Measurements from ENCODE around the gene GRK6. TPM values are rescaled to one million over a fixed set of nuclear protein-coding genes. Genes with fewer than 3 reads are reported as not detected.
A peak's percentile ranks its signal among the peaks of the same experiment; 100 is the strongest.

Gene GRK6
- total RNA-seq, 8 experiments from 2014 or later, result 16.2 to 29.5 (median 21.5) TPM

DNA sequence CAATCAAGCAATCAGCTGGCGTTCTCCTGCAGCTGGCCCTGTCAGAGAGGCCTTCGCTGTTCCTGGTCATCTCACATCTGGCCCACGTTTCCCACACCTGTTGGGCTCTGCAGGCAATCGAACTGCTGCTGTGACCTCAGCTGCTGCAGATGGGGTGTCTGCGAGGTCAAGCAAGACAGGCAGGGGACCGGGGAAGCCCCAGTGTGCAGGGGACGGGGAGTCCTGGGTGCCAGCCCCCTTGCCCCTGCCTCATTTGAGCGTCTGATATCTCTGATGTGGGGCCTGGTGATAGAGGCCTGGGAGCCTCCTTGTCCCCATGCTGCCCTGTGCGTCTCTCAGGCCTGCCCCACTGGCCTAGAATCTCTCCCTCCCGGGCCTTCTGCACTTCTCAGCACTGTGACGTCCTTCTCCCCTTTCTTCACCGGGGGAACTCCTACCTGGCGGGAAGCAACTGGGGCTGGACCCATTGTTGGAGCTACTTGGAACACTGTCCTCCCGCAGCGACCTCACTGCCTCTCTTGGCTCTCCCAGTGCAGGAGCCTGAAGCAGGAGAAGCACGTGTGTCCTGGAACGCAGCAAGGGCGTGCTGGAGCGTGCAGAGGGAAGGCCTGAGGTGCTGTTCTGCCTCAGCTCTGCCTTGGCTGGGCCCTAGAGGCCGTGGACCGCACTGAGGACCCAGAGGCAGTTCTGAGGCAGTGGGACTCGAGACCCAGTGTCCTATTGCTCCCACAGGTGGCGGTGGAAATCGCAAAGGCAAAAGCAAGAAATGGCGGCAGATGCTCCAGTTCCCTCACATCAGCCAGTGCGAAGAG lies 3.9 kb downstream of the GRK6 start:
- no peak for ATAC-seq (replicated peaks in 6 of 8)
- in situ Hi-C loops (cut with MboI; ENCODE audit: low pct_unique_long_range_greater_than_20kb in 2 of 9, low sequenced_read_pairs in 9 of 9, unreplicated experiment in 9 of 9), result no loop called here
- Histone ChIP-seq H3K4me1 (replicated peaks in 1 of 2) (peaks cover 8 to 17% of the 10 kb centered on the region in 2 donors), H3K27ac (no peak overlapping the region), H3K4me3 (no peak overlapping the region)
- WGBS, 10 experiments, result 50 to 100% (median 85%) methylated on average over 1 to 7 of the region's 26 CpGs; no CpG with 5 or more reads in 4 of the 10 experiments

DNA sequence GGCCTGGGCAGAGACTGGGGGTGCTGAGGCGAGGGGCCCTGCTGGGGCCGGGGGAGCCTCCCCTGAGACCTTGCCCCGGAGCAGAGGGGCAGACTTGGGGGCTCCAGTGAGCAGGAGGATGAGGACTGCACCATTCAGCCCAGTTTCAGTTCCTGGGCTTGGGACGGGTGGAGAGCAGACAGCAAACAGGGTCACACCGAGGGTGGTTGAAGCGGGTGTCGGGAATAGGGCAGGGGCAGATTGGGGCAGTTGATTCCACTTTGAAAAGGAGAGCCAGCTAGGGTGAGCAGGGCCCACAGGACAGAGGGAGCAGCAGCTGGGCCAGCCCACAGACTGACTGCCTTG lies 4.5 kb downstream of the GRK6 start:
- no CpG with 5 or more reads among the region's 7 CpGs for WGBS, 10 experiments
- ATAC-seq (replicated peaks in 6 of 8), result no peak
- Histone ChIP-seq H3K27ac (no peak overlapping the region), H3K4me3 (no peak overlapping the region), H3K4me1 (replicated peaks in 1 of 2) (peaks cover 6 to 14% of the 10 kb centered on the region in 2 donors)
- in situ Hi-C loops (cut with MboI; ENCODE audit: low pct_unique_long_range_greater_than_20kb in 2 of 9, low sequenced_read_pairs in 9 of 9, unreplicated experiment in 9 of 9), result no loop called here

DNA sequence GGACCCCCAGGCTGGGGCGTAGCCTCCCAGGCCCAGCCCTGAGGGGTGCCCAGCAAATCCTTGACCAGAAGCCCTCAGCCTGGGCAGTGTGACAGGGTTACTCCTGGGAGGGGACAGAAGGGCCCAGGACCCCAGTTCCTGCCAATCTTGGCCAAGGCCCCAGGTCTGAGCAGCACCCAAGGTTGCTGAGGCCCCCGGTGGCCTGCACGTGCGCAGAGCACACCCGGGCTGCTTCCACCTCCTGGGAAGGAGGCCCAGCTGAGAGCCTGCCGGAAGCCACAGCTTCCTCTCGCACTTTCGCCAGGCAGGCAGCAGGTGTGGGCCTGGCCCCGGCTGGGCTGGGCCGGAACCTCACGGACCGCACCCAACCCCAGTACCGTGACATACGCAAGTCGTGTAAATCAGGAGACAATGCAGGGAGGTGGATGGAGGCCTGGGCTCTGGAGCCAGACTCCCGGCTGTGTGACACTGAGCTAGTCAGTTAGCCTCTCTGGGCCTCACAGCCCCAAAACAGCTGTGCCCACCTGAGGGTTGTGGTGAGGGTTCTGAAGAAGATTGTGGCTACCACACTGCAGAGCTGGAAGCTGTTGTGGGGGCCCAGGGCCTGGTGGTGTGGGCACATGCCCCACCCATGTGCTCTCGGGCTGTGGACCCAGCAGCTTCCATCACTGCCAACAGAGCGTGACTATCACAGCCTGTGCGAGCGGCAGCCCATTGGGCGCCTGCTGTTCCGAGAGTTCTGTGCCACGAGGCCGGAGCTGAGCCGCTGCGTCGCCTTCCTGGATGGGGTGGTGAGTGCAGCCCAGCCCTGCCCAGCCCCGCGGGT lies 5.1 kb downstream of the GRK6 start:
- H3K4me1 ChIP-seq (replicated peaks in 1 of 2), result peaks cover 6 to 14% of the 10 kb centered on the region in 2 donors
- H3K4me3 ChIP-seq, result no peak overlapping the region
- no peak overlapping the region for H3K27ac ChIP-seq
- in situ Hi-C loops (cut with MboI; ENCODE audit: low pct_unique_long_range_greater_than_20kb in 2 of 9, low sequenced_read_pairs in 9 of 9, unreplicated experiment in 9 of 9), result no loop called here
- ATAC-seq (replicated peaks in 6 of 8), result peak in 1 of 8 experiments; percentile 1
- WGBS, 10 experiments, result 94 to 100% methylated on average over 3 to 13 of the region's 29 CpGs; no CpG with 5 or more reads in 8 of the 10 experiments

DNA sequence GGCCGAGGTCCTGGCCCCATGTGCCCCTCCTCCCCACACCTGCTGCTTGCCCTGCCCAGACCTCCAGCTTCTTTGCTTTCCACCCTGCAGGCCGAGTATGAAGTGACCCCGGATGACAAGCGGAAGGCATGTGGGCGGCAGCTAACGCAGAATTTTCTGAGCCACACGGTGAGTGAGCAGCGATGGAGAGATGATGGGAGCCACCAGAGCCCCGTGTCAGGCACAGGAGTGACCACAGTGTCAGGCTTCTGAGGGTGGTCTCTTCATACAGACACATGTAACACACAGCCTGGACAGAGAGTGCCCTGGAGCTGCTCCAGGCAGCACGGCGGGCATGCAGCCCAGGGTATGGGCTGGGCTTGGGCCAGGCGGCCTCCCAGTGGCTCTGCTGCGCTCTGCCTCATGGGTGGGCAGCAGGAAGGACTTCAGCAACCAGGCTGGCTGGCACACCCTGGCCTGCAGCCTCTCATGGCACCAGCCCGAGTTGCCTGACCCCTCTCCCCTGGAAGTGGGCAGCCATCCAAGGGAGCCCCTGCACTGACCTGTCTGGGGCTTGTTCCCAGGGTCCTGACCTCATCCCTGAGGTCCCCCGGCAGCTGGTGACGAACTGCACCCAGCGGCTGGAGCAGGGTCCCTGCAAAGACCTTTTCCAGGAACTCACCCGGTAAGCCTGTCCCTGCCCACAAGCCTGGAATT lies 5.8 kb downstream of the GRK6 start:
- no peak overlapping the region for H3K27ac ChIP-seq
- H3K4me3 ChIP-seq, result no peak overlapping the region
- peaks cover 4 to 14% of the 10 kb centered on the region in 2 donors for H3K4me1 ChIP-seq (replicated peaks in 1 of 2)
- in situ Hi-C loops (cut with MboI; ENCODE audit: low pct_unique_long_range_greater_than_20kb in 2 of 9, low sequenced_read_pairs in 9 of 9, unreplicated experiment in 9 of 9), result no loop called here
- ATAC-seq (replicated peaks in 6 of 8), result no peak
- WGBS, 10 experiments, result 0 to 100% (median 84%) methylated on average over 1 to 4 of the region's 18 CpGs; no CpG with 5 or more reads in 4 of the 10 experiments

DNA sequence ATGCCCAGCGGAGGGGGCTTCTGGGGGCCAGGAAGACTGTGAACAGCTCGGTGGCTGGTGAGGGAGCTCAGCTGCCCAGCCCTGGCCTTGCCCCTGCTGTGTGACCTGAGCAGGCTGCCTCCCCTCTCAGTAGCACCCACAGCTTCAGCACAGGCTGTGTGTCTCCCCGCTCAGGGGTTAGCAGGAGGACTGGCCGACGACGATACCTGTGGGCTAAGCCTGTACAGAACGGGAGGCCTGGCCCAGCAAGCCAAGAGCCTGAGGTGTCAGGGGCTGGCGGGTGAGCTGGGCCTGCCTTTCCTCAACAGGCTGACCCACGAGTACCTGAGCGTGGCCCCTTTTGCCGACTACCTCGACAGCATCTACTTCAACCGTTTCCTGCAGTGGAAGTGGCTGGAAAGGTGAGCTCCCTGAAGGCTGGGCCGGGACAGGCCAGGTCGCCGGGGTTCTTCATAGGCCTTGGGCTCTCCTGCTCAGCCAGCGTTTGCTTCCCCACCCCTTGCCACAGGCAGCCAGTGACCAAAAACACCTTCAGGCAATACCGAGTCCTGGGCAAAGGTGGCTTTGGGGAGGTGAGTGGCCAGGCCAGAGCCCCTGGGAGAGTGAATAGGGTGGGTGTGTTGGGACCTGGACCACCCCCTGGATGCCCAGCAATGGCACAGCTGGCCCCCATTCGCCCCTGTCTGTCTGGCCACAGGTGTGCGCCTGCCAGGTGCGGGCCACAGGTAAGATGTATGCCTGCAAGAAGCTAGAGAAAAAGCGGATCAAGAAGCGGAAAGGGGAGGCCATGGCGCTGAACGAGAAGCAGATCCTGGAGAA lies 6.6 kb downstream of the GRK6 start:
- H3K4me1 ChIP-seq (replicated peaks in 1 of 2), result peaks cover 0 to 14% of the 10 kb centered on the region in 2 donors
- 70 to 100% (median 92%) methylated on average over 1 to 11 of the region's 25 CpGs; no CpG with 5 or more reads in 5 of the 10 experiments for WGBS, 10 experiments
- no peak overlapping the region for H3K4me3 ChIP-seq
- in situ Hi-C loops (cut with MboI; ENCODE audit: low pct_unique_long_range_greater_than_20kb in 2 of 9, low sequenced_read_pairs in 9 of 9, unreplicated experiment in 9 of 9), result no loop called here
- no peak for ATAC-seq (replicated peaks in 6 of 8)
- H3K27ac ChIP-seq, result no peak overlapping the region

- in situ Hi-C loops (cut with MboI; ENCODE audit: low pct_unique_long_range_greater_than_20kb in 2 of 9, low sequenced_read_pairs in 9 of 9, unreplicated experiment in 9 of 9), result no loop called here
Measured at GRCh38 chr5:177433658-177434217, 7.3 kb downstream of the GRK6 start.

GRCh38 chr5:177434437-177434836 lies 8.0 kb downstream of the GRK6 start:
- H3K27ac ChIP-seq, result no peak overlapping the region
- 79 to 100% (median 89%) methylated on average over 1 to 5 of the region's 8 CpGs; no CpG with 5 or more reads in 5 of the 10 experiments for WGBS, 10 experiments
- ATAC-seq (replicated peaks in 6 of 8), result peak in 2 of 8 experiments; percentile 17 to 31
- in situ Hi-C loops (cut with MboI; ENCODE audit: low pct_unique_long_range_greater_than_20kb in 2 of 9, low sequenced_read_pairs in 9 of 9, unreplicated experiment in 9 of 9), result no loop called here
- peaks cover 0 to 2% of the 10 kb centered on the region in 2 donors for H3K4me1 ChIP-seq (replicated peaks in 1 of 2)
- H3K4me3 ChIP-seq, result no peak overlapping the region

More at GRCh38 chr5:177433658-177434217, 7.3 kb downstream of the GRK6 start:
- ATAC-seq (replicated peaks in 6 of 8), result no peak
- Histone ChIP-seq H3K27ac (no peak overlapping the region), H3K4me3 (no peak overlapping the region), H3K4me1 (replicated peaks in 1 of 2) (peaks cover 0 to 9% of the 10 kb centered on the region in 2 donors)
- 64 to 97% (median 92%) methylated on average over 3 to 9 of the region's 29 CpGs; no CpG with 5 or more reads in 7 of the 10 experiments for WGBS, 10 experiments

DNA sequence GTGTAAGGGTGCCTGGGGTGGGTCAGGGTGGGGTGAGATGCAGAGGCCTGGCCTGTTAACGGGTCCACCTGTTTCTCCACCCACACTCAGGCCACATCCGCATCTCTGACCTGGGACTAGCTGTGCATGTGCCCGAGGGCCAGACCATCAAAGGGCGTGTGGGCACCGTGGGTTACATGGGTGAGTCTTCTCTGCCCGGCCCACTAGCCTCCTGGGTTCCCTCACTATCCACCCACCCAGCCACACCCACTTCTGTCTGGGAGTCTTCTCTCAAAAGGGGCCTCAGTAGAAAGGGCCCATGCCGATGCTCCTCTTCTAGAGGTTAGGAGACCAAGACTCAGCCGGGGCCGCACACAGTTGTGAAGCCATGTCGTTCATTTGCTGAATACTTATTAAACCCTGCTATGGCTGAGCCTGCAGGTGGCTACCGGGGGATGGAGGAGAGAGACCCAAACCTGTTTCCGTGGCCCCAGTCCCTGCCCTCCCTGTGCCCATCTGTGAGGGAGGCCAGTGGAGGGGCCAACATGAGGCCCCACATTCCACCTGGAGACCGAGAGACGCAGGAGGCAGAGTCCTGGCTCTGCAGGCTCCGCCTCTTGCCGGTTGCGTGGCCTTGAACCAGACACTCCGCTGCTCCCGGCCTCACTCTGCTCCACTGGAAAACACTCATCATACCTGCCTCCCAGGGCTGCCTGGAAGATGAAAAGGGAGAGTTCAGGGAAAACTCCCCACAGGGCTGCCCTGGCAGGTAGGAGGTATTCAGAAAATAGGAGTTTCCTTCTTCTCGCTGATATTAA lies 8.7 kb downstream of the GRK6 start:
- in situ Hi-C loops (cut with MboI; ENCODE audit: low pct_unique_long_range_greater_than_20kb in 2 of 9, low sequenced_read_pairs in 9 of 9, unreplicated experiment in 9 of 9), result no loop called here
- 75 to 100% (median 93%) methylated on average over 1 to 11 of the region's 20 CpGs; no CpG with 5 or more reads in 3 of the 10 experiments for WGBS, 10 experiments
- Histone ChIP-seq H3K4me1 (replicated peaks in 1 of 2) (no peaks in the 10 kb centered on the region), H3K27ac (no peak overlapping the region), H3K4me3 (no peak overlapping the region)
- no peak for ATAC-seq (replicated peaks in 6 of 8)

DNA sequence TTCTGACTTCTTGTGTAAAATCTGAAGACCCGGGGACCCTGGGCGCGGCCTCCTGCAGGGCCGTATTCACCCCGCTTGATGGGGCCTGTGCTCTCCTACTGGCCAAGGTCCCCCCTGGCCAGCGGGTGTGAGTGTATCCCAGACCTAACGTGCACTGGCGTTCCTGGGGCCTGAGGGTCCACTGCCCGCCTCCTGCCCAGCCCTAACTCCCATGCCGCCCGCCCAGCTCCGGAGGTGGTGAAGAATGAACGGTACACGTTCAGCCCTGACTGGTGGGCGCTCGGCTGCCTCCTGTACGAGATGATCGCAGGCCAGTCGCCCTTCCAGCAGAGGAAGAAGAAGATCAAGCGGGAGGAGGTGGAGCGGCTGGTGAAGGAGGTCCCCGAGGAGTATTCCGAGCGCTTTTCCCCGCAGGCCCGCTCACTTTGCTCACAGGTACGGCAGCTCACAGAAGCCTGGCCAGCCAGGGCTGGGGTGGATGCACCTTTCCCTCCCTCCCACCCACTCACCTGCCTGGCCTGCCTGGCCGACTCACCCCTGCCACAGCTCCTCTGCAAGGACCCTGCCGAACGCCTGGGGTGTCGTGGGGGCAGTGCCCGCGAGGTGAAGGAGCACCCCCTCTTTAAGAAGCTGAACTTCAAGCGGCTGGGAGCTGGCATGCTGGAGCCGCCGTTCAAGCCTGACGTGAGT lies 9.5 kb downstream of the GRK6 start:
- 73 to 100% (median 100%) methylated on average over 1 to 11 of the region's 37 CpGs; no CpG with 5 or more reads in 3 of the 10 experiments for WGBS, 10 experiments
- no peaks in the 10 kb centered on the region for H3K4me1 ChIP-seq (replicated peaks in 1 of 2)
- no peak for ATAC-seq (replicated peaks in 6 of 8)

GRCh38 chr5:177437623-177438022 lies 11.1 kb downstream of the GRK6 start:
- Histone ChIP-seq H3K4me3 (no peak overlapping the region), H3K27ac (no peak overlapping the region), H3K4me1 (replicated peaks in 1 of 2) (no peaks in the 10 kb centered on the region)
- ATAC-seq (replicated peaks in 6 of 8), result no peak
- 60% methylated on average over 1 of the region's 4 CpGs; no CpG with 5 or more reads in 9 of the 10 experiments for WGBS, 10 experiments
- in situ Hi-C loops (cut with MboI; ENCODE audit: low pct_unique_long_range_greater_than_20kb in 2 of 9, low sequenced_read_pairs in 9 of 9, unreplicated experiment in 9 of 9), result no loop called here

More for the DNA sequence above, 9.5 kb downstream of the GRK6 start:
- H3K4me3 ChIP-seq, result no peak overlapping the region
- in situ Hi-C loops (cut with MboI; ENCODE audit: low pct_unique_long_range_greater_than_20kb in 2 of 9, low sequenced_read_pairs in 9 of 9, unreplicated experiment in 9 of 9), result no loop called here
- H3K27ac ChIP-seq, result no peak overlapping the region

DNA sequence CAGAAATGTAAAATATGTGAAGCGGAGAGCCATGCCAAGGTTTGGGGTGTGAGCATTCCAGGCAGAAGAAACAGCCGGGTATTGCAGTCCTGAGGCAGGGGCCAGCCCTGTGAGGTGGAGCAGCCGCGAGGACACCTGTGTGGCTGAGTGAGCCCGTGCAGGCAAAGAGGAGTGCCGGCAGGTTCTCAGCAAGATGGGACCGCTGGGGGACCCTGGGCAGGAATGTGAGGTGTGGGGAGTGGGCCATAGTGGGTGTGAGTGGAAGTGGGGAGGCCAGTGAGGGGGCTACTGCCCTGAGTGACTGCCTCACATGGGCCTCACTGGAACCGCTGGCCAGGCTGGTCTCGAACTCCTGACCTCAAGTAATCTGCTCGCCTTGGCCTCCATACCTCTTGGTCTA lies 12.0 kb downstream of the GRK6 start:
- in situ Hi-C loops (cut with MboI; ENCODE audit: low pct_unique_long_range_greater_than_20kb in 2 of 9, low sequenced_read_pairs in 9 of 9, unreplicated experiment in 9 of 9), result no loop called here
- no peaks in the 10 kb centered on the region for H3K4me1 ChIP-seq (replicated peaks in 1 of 2)
- no peak for ATAC-seq (replicated peaks in 6 of 8)
- 87 to 100% (median 100%) methylated on average over 1 to 7 of the region's 10 CpGs; no CpG with 5 or more reads in 3 of the 10 experiments for WGBS, 10 experiments
- H3K4me3 ChIP-seq, result no peak overlapping the region
- H3K27ac ChIP-seq, result no peak overlapping the region
